ENCODE measurements around the gene ACRBP.
A peak's percentile ranks its signal among the peaks of the same experiment; 100 is the strongest.

ACRBP gene

DNA sequence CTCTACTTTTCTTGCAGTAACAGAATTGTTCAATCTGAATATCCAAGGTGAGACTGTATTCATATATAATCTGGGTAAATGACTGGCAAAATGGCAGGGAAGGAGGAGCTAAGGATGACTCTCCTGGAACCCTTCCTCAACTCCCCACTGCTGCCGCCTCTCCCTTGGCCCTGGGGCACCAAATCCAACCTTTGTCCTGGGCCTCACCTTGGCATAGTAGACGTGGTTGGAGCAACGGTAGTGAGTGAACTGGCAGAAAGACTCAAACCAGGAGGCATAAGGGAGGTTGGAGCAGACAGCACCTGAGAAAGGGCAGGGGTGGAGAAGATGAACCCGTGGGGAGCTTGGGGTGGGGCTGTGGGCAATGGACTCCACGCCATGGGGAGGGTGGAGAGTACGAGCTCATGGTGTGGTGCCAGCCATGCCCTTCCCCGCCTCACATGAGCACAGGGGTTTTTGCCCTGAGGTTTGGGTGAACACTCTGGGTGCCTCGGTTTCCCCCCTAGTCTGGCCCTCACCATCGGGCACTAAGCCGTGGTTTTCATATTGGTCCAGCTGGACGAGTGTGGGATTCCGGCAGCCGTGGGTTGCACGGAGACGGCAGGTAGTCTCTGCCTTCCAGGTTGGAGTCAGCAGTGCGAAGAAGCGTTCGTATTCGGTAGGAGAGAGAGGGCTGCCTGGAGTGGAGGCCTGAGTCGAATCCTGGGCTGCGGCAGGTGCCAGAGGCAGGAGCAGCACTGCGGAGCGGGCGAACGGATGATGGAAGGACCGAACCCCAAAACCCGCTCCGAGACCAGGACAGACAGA lies 753 bp downstream of the ACRBP start:
- no peak for DNase-seq

DNA sequence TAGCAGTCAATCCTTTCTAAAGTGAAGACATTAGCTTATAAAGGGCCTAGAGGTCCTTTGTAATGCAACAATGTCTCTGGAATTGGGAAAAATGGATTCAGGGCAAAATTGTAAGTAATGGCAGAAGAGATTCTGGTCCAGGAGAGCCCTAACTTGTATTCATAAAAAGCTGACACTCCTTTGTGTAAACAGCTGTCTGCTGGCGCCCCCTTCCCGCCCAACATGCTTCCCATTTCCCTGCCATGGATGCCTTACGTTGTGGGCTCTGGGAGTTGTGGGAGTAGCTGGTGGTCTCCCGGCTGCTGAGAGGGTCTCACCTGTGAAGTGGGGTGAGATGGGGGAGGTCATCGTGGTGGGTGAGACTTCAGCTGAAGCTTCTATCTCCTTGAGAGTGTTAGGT lies 2.3 kb downstream of the ACRBP start:
- DNase-seq, result no peak

DNA sequence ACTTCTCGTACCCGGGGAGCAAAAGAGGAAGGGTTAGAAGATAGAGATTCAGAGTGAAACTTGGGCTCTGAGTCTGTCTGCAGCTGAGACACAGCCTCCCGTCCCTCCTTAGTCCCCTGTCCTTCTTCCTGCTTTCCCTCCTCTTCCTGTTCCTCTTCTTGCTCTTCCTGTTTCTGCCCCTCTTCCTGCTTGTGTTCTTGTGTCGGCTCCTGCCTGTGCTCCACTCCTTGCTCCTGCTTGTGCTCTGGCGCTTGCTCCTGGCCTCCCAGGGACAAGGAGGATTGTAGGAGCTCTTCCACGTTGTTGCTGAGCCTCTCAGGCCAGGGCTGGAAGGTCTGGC lies 3.0 kb downstream of the ACRBP start:
- no peak for DNase-seq

DNA sequence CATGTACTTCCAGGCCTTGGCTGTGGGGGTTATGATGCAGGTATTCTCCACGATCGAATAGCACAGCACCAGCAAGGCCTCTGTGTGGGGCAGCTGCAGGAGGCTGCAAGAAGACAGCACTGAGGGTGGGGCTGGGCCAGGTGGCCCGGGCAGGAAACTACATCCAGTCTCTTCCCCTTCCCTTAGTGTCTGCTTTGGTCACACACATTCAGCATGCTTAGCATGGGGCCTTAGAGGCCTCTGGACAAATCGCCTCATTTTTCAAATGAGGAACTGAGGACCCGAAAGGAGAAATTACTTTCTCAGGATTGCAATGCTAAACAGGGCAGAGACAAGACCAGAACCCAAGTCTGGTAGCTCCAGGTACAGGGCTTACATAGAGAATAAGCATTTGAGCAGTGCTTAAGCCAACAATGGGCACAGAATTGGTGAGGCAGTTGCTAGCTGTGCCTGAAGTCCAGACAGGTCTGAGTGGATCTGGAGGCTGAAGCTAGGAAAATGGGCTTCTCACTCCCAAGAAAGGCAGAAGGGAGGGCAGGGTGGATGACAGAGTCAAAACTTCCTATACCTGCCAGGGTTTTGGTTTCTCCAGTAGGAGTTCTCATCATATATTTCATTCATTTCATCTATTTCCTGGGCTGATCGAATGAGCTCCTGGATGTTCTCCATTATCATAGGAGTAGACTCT lies 3.5 kb downstream of the ACRBP start:
- DNase-seq, result no peak

DNA sequence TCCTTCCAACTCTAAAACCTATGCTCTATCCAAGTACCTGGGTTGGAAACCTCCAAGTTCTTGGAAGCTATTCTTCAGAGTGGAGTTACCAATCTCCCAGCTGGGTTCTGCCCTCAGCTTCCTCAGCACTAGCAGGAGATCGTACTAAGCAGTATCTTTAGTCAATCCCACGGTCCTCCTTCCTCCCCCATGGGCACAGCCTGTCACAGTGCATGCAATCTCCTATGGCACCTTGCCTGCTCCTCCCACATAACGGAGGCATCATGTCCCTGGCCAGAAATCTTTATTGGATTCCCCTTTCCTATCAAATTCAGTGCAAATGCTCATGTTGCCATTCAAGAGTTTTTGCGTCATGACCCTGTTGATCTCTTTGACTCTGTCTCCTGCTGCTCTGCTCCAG lies 6.1 kb downstream of the ACRBP start:
- DNase-seq, result no peak

DNA sequence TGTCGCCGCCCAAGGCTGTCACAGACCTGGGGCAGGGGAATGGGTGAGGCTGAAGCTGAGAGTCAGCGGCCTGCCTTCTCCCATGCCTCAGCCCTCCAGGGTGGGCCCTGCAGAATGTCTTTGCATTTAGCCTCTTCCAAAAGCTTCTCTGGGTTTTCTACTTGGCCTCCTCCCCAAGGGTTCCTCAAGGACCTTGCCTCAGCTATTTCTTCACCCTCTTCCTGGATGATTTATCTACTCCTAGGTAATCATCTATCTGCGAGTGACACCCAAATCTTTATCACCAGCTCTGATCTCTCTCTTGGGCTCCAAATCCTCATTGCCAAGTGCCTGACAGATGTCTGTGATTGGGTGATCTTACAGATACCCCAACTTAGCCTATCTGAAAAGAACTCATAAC lies 6.7 kb downstream of the ACRBP start:
- no peak for DNase-seq

DNA sequence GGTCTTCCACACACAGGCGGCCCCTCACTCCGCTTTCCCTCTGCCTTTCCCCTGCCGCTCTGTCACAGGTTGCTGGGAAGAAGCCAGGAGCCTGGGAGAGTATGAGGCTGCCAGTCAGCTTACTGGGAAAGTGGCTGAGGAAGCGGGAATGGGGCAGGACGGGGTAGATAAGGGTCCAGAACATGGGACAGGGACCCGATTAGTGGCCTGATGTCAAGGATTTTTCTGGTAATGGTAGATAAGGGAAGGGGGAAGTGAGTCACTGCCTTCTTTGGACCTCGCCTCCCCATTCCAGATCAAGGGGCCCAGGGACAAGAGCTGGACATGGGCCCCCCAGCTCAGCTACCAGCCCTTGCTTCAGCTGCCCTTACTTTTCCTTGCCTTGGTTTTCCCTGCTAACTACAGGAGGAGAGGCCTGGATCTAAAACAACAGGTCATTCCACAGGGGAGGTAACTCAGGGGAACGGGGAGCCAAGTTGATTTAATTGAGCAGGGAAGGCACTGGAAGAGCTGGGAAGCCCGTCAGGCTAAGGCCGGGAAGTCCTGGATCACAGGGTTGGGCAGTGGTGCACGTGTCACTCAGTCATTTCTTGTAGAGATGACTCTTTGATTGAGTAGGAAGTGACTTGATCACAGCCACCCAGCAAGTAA lies 8.0 kb downstream of the ACRBP start:
- no peak for DNase-seq

DNA sequence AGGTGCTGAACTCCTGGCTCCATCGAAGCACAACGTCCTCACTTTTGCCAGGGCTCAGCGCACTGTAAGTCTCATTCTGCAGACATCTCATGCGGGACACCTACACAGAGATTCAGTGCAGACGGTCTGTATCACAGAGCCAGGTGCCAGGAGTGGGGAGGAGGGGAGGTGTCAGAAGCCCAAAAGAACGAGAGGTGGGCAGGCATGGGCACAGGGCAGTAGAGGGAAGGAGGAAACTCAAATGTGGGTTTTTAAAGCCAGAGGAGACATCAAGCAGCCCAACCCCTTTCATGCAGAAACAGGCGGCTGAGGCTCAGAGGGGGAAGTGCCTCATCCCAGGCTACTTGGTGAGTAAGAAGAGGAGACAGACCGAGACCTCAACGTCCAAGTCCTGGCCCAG lies 8.9 kb downstream of the ACRBP start:
- no peak for DNase-seq

GRCh38 chr12:6635856-6636531 lies 11.2 kb downstream of the ACRBP start, which contains the start of gene LPAR5:
Gene LPAR5 (minus strand): TSS chr12:6635959. CDS start chr12:6621248, 14,711 bp downstream.
- no peak for DNase-seq

GRCh38 chr12:6635375-6635855 lies 11.8 kb downstream of the ACRBP start:
- no peak for DNase-seq

DNA sequence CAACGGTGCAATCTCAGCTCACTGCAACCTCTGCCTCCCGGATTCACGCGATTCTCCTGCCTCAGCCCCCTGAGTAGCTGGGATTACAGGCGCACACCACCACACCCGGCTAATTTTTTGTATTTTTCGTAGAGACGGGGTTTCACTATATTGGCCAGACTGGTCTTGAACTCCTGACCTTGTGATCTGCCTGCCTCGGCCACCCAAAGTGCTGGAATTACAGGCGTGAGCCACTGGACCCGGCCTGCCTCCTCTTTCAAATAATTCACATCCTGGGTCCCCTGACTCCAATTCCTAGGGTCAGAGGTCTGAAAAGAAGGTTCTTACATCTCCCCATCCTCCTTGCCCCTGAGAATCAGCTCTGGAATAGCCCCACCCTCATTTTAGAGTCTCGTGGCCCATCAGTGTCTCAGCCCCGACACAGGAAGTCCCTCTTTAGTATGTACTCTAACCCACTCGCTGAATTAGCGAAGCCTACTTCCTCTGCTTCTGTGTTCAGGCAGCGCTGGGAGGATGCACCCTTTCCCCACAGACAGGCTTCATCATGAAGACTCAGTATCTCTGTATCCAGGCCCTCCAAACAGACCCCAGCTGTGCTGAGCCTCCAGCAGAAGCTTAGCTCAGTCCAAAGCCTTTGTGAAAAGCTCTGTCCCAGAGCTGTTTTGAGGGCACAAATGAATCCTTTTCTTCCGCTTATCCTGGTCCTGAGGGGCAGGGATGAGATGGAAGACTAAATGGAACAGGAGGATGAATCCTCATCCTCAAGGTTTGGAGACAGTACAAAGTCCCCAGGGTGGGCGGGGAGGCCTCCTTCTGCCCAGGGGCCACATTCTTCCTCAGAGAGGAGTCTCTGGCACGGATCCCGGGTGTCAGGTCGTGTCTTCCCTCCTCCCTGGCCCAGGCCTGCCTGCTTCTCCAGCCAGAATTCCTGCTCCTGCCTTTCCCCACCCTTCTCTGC lies 14.9 kb downstream of the ACRBP start:
- peak; percentile 63 for DNase-seq

DNA sequence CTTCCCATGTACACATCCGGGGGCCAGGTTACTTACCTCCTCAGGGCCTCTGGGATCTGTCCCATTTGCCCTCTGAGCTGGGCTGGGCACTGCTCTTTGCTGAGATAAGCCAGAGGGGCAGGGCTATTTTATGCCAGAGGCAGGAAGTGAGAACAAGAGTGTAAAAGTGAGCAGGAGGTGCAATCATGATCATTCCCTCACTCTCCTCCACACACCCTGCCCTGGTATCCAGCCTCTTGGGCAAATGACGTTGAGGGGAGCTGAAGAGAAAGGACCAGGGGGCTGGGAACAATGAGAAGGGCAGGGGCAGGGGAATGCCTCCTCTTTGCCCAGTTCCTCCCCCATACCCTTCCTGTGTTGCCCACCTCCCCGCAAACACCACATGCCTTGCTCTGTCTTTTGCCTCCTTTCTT lies 15.7 kb downstream of the ACRBP start:
- DNase-seq, result no peak

- no peak for DNase-seq
These were observed 16.5 kb downstream of the ACRBP start for GRCh38 chr12:6630736-6631135.

GRCh38 chr12:6627616-6628015 lies 19.6 kb downstream of the ACRBP start:
- no peak for DNase-seq

DNA sequence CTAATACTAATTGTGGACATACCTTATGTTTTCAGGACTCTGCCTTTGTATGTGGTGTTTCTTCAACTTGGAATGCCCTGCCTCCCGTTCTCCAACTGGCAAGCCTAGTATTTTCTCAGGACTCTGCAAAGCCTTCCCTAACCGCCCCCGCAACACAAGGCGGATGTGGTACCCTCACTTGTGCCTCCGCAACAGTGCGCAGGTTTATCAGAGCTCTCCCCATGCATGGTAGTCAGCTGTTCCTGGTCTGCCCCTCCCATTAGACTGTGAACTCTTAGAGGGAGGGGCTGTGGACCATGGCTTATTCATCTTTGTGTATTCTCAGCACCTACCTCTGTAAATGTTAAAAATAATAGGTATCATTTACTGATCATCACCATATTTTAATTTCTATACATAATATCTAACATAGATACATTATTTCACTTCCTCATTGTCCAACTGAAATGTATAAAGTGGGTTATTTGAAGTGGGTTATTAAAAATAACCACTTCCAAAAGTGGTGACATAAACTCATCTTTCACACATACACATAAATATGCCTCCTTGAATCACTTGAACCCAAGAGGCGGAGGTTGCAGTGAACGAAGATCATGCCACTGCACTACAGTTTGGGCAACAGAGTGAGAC lies 20.5 kb downstream of the ACRBP start:
- no peak for DNase-seq

DNA sequence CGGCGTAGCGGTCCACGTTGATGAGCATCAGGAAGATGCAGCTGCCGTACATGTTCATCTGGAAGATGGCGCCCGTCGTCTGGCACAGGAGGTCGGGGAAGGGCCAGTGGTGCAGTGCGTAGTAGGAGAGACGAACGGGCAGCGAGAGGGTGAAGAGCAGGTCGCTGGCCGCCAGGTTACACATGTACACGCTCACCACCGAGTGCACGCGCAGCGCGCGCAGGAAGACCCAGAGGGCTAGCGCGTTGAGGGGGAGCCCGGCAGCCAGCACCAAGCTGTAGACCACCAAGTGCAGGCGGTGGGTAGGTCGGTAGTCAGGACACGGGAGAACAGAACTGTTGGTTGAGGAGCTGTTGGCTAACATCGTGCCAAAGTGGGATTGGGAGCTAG lies 26.4 kb downstream of the ACRBP start:
- no peak for DNase-seq

GRCh38 chr12:6620137-6620884 lies 26.9 kb downstream of the ACRBP start:
- DNase-seq, result no peak

GRCh38 chr12:6618483-6619225 lies 28.6 kb downstream of the ACRBP start:
- no peak for DNase-seq

GRCh38 chr12:6615802-6616201 lies 31.4 kb downstream of the ACRBP start:
- no peak for DNase-seq

DNA sequence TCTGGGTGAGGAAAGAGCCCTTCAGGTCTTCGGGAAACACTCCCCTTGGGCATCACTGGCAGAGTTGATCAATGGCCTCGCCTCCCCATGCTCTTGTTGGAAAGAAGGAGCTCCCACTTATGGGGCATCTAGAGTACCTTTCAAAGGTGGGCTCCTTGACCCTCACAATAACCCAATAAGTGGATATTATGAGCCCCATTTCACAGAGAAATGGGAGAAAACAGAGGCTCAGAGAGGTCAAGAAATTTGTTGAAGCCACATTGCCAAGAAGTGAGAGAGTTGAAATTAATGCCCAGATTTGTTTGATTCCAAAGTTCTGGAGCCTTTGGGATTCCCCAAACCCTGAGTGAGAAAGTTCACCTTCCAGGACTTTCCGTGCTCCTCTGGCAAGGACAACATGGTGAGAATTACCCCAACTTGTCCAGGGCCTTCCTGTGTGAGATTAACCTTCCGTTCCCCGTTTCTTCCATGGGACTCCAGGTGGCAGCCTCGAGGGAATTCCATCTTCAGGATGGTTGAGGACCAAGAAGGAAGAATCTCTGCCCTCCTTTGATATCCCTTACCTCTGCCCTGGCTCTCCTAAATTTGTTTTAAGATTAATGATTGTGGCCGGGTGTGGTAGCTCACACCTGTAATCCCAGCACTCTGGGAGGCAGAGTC lies 32.6 kb downstream of the ACRBP start:
- no peak for DNase-seq

Data from NCI-H1694 treated with DMSO at 0.1 percent for 48 hours (cell line).